ENCODE measurements around the gene B4GALNT3. TPM values are rescaled to one million over a fixed set of nuclear protein-coding genes. Genes with fewer than 3 reads are reported as not detected.

Gene B4GALNT3
- total RNA-seq, 1 donor from 2014 or later: 8.2 TPM

DNA sequence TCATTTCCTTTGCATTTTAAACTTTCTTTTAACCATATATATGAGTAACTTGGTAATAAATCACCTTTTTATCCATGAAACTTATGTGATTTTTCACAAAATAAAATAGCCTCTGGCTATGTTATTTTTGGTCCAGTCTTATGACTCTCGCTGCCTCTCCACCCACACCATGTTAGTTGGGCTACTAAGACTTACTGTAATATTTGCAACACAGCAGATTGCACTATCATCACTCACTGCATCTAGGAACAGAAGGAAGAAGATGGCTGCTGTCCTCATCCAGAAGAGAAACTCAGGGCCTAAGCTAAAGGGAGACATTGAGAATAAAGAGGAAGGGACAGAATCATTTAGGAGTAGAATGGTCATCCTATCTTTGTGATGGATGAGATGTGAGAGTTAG is 12.6 kb upstream of the B4GALNT3 start:
- no peak overlapping the region for H3K4me3 ChIP-seq (ENCODE audit: low read depth, low read length)
- no peak for DNase-seq (ENCODE audit: low read depth)
- no peaks in the 10 kb centered on the region for H3K36me3 ChIP-seq (ENCODE audit: control insufficient read depth, insufficient read depth, low read length)
- peaks cover 7% of the 10 kb centered on the region for H3K27me3 ChIP-seq (ENCODE audit: control insufficient read depth, insufficient read depth, low read length)
- no peak for FAIRE-seq
- TF ChIP-seq, protein P1, sequence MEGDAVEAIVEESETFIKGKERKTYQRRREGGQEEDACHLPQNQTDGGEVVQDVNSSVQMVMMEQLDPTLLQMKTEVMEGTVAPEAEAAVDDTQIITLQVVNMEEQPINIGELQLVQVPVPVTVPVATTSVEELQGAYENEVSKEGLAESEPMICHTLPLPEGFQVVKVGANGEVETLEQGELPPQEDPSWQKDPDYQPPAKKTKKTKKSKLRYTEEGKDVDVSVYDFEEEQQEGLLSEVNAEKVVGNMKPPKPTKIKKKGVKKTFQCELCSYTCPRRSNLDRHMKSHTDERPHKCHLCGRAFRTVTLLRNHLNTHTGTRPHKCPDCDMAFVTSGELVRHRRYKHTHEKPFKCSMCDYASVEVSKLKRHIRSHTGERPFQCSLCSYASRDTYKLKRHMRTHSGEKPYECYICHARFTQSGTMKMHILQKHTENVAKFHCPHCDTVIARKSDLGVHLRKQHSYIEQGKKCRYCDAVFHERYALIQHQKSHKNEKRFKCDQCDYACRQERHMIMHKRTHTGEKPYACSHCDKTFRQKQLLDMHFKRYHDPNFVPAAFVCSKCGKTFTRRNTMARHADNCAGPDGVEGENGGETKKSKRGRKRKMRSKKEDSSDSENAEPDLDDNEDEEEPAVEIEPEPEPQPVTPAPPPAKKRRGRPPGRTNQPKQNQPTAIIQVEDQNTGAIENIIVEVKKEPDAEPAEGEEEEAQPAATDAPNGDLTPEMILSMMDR (IDR thresholded peaks at IDR 0.05; ENCODE audit: insufficient read depth, low read length, severe bottlenecking): no peak

DNA sequence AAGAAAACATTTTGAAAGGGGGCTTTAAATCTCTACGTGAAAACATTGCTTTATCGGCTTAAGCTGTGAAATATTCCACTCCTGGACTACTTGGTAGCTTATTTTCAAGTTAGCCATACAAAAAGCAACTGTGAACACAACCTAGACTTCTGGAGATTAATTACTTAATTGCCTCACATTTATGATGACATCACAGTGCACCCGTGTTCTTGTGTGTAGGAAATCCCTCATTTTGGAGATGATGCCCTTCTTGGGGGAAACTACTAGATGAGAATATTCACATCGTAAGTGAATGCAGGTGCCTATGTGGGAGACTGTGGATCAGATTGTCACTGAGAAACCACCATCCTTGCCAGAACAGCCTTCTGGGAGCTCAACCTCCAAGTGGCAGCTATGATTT is 10.5 kb upstream of the B4GALNT3 start:
- DNase-seq (ENCODE audit: low read depth) (no peak), FAIRE-seq (no peak)
- Histone ChIP-seq H3K4me3 (ENCODE audit: low read depth, low read length) (no peak overlapping the region), H3K27me3 (ENCODE audit: control insufficient read depth, insufficient read depth, low read length) (peaks cover 6% of the 10 kb centered on the region), H3K36me3 (ENCODE audit: control insufficient read depth, insufficient read depth, low read length) (no peaks in the 10 kb centered on the region)
- TF ChIP-seq, protein P1 (IDR thresholded peaks at IDR 0.05; ENCODE audit: insufficient read depth, low read length, severe bottlenecking): no peak

DNA sequence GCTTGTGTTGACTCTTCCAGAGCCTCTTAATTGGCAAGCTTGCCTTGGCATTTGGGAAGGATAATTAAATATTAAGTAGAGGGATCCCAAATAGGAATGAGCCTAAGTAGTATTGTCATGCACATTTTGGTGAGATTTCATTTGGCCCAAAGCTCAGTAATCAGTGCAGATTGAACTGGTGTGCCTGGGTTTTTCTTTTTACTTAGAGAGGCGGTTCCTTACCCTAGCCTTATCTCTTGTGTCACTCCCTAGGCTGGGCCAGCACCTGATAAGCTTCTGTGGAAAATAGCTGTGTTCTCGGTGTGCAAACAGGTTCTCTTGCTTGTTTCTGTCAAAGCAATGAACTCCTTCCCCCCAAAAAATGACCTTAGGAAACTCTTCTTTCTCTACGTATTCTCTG is 9.3 kb upstream of the B4GALNT3 start:
- TF ChIP-seq, protein P1 (IDR thresholded peaks at IDR 0.05; ENCODE audit: insufficient read depth, low read length, severe bottlenecking): no peak
- DNase-seq (ENCODE audit: low read depth) (no peak), FAIRE-seq (no peak)
- peaks cover 6% of the 10 kb centered on the region for H3K27me3 ChIP-seq (ENCODE audit: control insufficient read depth, insufficient read depth, low read length)
- no peak overlapping the region for H3K4me3 ChIP-seq (ENCODE audit: low read depth, low read length)
- no peaks in the 10 kb centered on the region for H3K36me3 ChIP-seq (ENCODE audit: control insufficient read depth, insufficient read depth, low read length)

DNA sequence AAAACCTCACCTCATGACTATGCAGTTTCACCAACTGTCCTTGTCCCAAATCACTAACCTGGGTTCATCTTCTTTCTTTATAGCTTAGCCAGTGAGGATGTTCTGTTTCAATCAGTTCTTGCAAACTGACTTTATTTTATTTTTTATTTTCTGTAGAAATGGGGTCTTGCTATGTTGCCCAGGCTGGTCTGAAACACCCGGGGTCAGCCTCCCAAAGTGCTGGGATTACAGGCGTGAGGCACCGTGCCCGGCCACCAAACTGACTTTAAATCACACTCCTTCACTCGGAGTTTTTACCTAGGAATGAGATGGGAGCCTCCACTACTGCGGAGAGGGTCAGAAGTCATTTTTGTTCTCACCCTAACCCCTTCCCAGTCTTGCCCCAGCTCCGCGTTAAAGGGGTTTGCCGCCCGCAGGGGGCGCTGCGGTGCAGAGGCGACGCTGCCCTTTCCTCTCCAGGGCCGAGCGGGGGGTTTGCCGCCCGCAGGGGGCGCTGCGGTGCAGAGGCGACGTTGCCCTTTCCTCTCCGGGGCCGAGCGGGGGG is 7.0 kb upstream of the B4GALNT3 start:
- TF ChIP-seq, protein P1 (IDR thresholded peaks at IDR 0.05; ENCODE audit: insufficient read depth, low read length, severe bottlenecking): no peak
- no peaks in the 10 kb centered on the region for H3K36me3 ChIP-seq (ENCODE audit: control insufficient read depth, insufficient read depth, low read length)
- no peak overlapping the region for H3K4me3 ChIP-seq (ENCODE audit: low read depth, low read length)
- peaks cover 8% of the 10 kb centered on the region for H3K27me3 ChIP-seq (ENCODE audit: control insufficient read depth, insufficient read depth, low read length)
- FAIRE-seq (no peak), DNase-seq (ENCODE audit: low read depth) (no peak)

DNA sequence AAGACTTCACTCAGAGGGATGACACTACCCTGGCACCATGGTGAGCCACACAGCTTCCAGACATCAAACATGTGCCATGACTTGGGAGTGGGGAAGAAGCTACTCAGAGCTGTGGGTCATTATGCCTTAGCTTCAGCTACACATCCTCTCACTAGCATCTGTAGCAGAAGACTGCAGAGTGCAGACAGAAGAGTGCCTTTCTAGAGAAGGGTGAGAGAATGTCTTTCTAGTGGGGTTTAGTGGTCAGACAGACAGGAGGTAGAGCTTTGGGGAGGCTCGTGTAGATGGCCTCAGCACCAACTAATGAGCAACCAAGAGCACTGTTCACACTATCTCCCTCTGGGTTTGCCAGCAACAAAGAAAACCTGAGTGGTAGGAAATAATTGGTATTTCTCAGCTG is 4.9 kb upstream of the B4GALNT3 start:
- FAIRE-seq: no peak

More for the DNA sequence above, 4.9 kb upstream of the B4GALNT3 start:
- TF ChIP-seq, protein P1 (IDR thresholded peaks at IDR 0.05; ENCODE audit: insufficient read depth, low read length, severe bottlenecking): no peak
- no peak for DNase-seq (ENCODE audit: low read depth)
- Histone ChIP-seq H3K36me3 (ENCODE audit: control insufficient read depth, insufficient read depth, low read length) (no peaks in the 10 kb centered on the region), H3K27me3 (ENCODE audit: control insufficient read depth, insufficient read depth, low read length) (peaks cover 13% of the 10 kb centered on the region), H3K4me3 (ENCODE audit: low read depth, low read length) (no peak overlapping the region)
